A549 (cell line): Measurements from ENCODE around the gene PPAT.

Experiments used
- CTCF ChIP-seq: fragments of >200 bp; sonication (Bioruptor Twin); formaldehyde crosslinking; IDR thresholded peaks from 3 replicates; pipeline ENCODE4 v1.5.1; 2016
- JUNB ChIP-seq: fragments of >200 bp; sonication (Bioruptor Twin); formaldehyde crosslinking; IDR thresholded peaks from 2 replicates; pipeline ENCODE4 v1.6.1; 2016
- POLR2A ChIP-seq: IDR thresholded peaks from 2 replicates; pipeline ENCODE4 v1.6.1; 2012; ENCODE audit warnings: mild to moderate bottlenecking, low read length

DNA sequence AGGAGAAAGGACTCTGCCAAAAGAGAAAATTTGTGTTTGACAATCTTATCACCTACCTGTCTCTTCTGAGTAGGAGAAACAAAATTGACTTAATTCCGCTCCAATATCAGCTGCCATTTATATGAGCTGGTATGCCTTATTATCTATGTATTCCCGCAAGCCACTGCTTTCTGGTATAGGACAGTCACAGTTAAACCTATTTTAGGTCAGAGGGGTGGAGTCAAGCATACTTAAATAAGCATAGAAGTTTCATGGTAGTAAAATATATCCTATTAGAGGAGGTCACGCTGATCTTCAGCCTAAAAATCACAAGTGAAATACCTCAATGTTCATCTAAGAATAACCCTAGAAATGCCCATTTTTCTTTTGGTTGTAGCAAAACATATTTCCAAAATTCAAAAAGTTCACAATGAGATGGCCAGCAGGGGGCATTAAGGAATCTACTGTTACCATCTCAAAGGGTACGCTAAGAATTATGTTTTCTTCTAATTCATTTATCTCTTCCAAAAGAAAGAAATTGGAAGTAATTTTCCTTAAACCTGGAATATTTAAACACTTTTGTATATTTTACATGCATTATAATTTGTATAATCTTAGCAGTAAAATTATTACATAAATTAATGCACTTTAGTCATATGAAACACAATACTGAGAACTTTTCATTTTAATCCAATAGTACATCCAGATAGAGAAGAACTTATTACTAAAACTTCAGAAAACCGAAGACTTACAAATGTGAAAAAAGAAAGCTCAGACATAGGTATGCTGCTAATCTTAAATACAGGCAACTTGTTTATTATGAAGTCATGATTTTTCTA lies 10.5 kb downstream of the PPAT start:
- TF ChIP-seq CTCF (peak; percentile 58), POLR2A (no peak), JUNB (no peak)
